HCT116 (cell line): ENCODE data around the gene SLC41A3. TPM values are rescaled to one million over a fixed set of nuclear protein-coding genes. Genes with fewer than 3 reads are reported as not detected.

ENCODE experiments used
- ATAC-seq: fragments of 200-7000 bp; cut with Tn5 transposase; 2 replicates; pipeline ENCODE4 v1.9.1; 2020; ENCODE audit warnings: mild to moderate bottlenecking, moderate library complexity
- BruUV-seq: library from RNA; stranded (reverse); fragments of 400-500 nt; replicated peaks from 2 replicates; lab custom pipeline; 2021; lab: Mats Ljungman, UMichigan
- CTCF ChIA-PET: fragments of 300-600 bp; sonication (Branson Sonifier 250); formaldehyde crosslinking; loops from one replicate; lab custom pipeline; 2021; ENCODE audit warnings: antibody characterized with exemption; lab: Charles Lee
- POLR2A ChIA-PET: fragments of 300-600, 350-600 bp; sonication (Branson Sonifier 250); formaldehyde crosslinking; loops from one replicate; lab custom pipeline; 2021; ENCODE audit warnings: antibody characterized with exemption; lab: Charles Lee
- RAD21 ChIA-PET, 2 experiments: fragments of 300-600 bp; sonication (Branson Sonifier 250); formaldehyde crosslinking; loops; one replicate each; lab custom pipeline; 2023; ENCODE audit warnings: low total read pairs in 2 of 2; ENCODE audit not compliant: uncharacterized antibody in 2 of 2, unreplicated experiment in 2 of 2, low non-redundant PET in 1 of 2; lab: Charles Lee
- DNase-seq: peaks from one replicate; pipeline ENCODE4 v3.0.0-alpha.2; 2010; ENCODE audit warnings: low read depth, low spot score
- H2AFZ ChIP-seq: fragments of 200-600 bp; shearing (Covaris generic), sonication (generic); 2 replicates; pipeline ENCODE4 v1.6.1; 2017; ENCODE audit warnings: low read depth, mixed run types, mixed read lengths, antibody characterized with exemption, low read length; ENCODE audit not compliant: poor library complexity, severe bottlenecking
- H3K27ac ChIP-seq: 2 replicates; pipeline ENCODE4 v1.5.1; 2012; ENCODE audit warnings: low read depth, low read length
- H3K27me3 ChIP-seq: fragments of 200-600 bp; sonication (generic); 2 replicates; pipeline ENCODE4 v1.6.1; 2016; ENCODE audit warnings: mixed run types, low read length, mixed read lengths; ENCODE audit not compliant: insufficient read depth
- H3K36me3 ChIP-seq, 2 experiments: fragments of 200-500 bp in 1 of 2; fragments of 200-600 bp in 1 of 2; sonication (Bioruptor generic) in 1 of 2; sonication (generic) in 1 of 2; 2 replicates each; pipeline versions ENCODE4 v1.5.1 to v1.6.1; 2014 to 2016; ENCODE audit warnings: low read length in 2 of 2, inconsistent platforms in 1 of 2, mixed read lengths in 1 of 2, mixed run types in 1 of 2; ENCODE audit not compliant: insufficient read depth in 2 of 2, control insufficient read depth in 1 of 2
- H3K4me1 ChIP-seq, 2 experiments: fragments of 200-600 bp in 1 of 2; sonication (generic) in 1 of 2; 2 replicates each; pipeline versions ENCODE4 v1.5.1 to v1.6.1; 2012 to 2017; ENCODE audit warnings: low read length in 2 of 2, inconsistent platforms in 1 of 2, mild to moderate bottlenecking in 1 of 2, mixed read lengths in 1 of 2, mixed run types in 1 of 2, moderate library complexity in 1 of 2; ENCODE audit not compliant: insufficient read depth in 2 of 2, control insufficient read depth in 1 of 2
- H3K4me2 ChIP-seq: fragments of 200-600 bp; sonication (generic); 2 replicates; pipeline ENCODE4 v1.6.1; 2017; ENCODE audit warnings: mixed run types, low read length, mixed read lengths
- H3K4me3 ChIP-seq, 2 experiments: fragments of 200-600 bp in 1 of 2; sonication (generic) in 1 of 2; replicated peaks in 1 of 2; 2 replicates each; pipeline ENCODE4 v1.5.1; 2011 to 2016; ENCODE audit warnings: low read length in 2 of 2, control low read depth in 1 of 2, low read depth in 1 of 2, mild to moderate bottlenecking in 1 of 2, mixed read lengths in 1 of 2, mixed run types in 1 of 2
- H3K79me2 ChIP-seq: fragments of 200-600 bp; sonication (generic); 2 replicates; pipeline ENCODE4 v1.6.1; 2017; ENCODE audit warnings: mild to moderate bottlenecking, mixed run types, low read length, moderate library complexity, mixed read lengths; ENCODE audit not compliant: insufficient read depth
- H3K9ac ChIP-seq: fragments of 200-600 bp; sonication (generic); 2 replicates; pipeline ENCODE4 v1.6.1; 2016; ENCODE audit warnings: low read length, mixed read lengths
- H3K9me2 ChIP-seq: fragments of 200-600 bp; sonication (generic), shearing (Covaris generic); 2 replicates; pipeline ENCODE4 v1.6.1; 2017; ENCODE audit warnings: mixed run types, mild to moderate bottlenecking, moderate library complexity; ENCODE audit not compliant: insufficient read depth
- H3K9me3 ChIP-seq, 2 experiments: fragments of 200-500 bp in 1 of 2; fragments of 200-600 bp in 1 of 2; sonication (Bioruptor generic) in 1 of 2; sonication (generic) in 1 of 2; 2 replicates each; pipeline ENCODE4 v1.6.1; 2014 to 2017; ENCODE audit warnings: low read length in 2 of 2, mixed read lengths in 2 of 2, inconsistent platforms in 1 of 2, low read depth in 1 of 2, mild to moderate bottlenecking in 1 of 2, mixed run types in 1 of 2, moderate library complexity in 1 of 2; ENCODE audit not compliant: control insufficient read depth in 1 of 2, insufficient read depth in 1 of 2
- H4K20me1 ChIP-seq: fragments of 200-600 bp; sonication (generic), shearing (Covaris generic); 2 replicates; pipeline ENCODE4 v1.6.1; 2017; ENCODE audit warnings: mixed run types, mild to moderate bottlenecking, moderate library complexity; ENCODE audit not compliant: insufficient read depth
- ATF3 ChIP-seq: IDR thresholded peaks from 2 replicates; pipeline ENCODE4 v1.6.1; 2012
- CEBPB ChIP-seq: IDR thresholded peaks from 2 replicates; pipeline ENCODE4 v1.6.1; 2012; ENCODE audit warnings: low read depth
- CTCF ChIP-seq, 3 experiments: fragments of 200-600 bp in 1 of 3; sonication (generic) in 1 of 3; IDR thresholded peaks in 2 of 3; conservative IDR thresholded peaks in 1 of 3; 2 replicates each; pipeline ENCODE4 v1.5.1; 2012 to 2017; ENCODE audit warnings: low read depth in 2 of 3, low read length in 2 of 3, antibody characterized with exemption in 1 of 3, borderline replicate concordance in 1 of 3, control low read depth in 1 of 3, mild to moderate bottlenecking in 1 of 3, mixed read lengths in 1 of 3, mixed run types in 1 of 3, moderate library complexity in 1 of 3; ENCODE audit not compliant: insufficient read depth in 1 of 3
- EGR1 ChIP-seq: IDR thresholded peaks from 2 replicates; pipeline ENCODE4 v1.6.1; 2012; ENCODE audit warnings: low read depth
- ELF1 ChIP-seq: IDR thresholded peaks from 2 replicates; pipeline ENCODE4 v1.6.1; 2012; ENCODE audit warnings: low read depth, borderline replicate concordance
- JUND ChIP-seq: IDR thresholded peaks from 2 replicates; pipeline ENCODE4 v1.6.1; 2012
- MAX ChIP-seq: IDR thresholded peaks from 2 replicates; pipeline ENCODE4 v1.6.1; 2012
- REST ChIP-seq: IDR thresholded peaks from 2 replicates; pipeline ENCODE4 v1.6.1; 2012; ENCODE audit warnings: low read depth
- SRF ChIP-seq: IDR thresholded peaks from 2 replicates; pipeline ENCODE4 v1.6.1; 2012; ENCODE audit warnings: low read depth
- TCF7L2 ChIP-seq: IDR thresholded peaks from 2 replicates; pipeline ENCODE4 v1.7.0; 2011; ENCODE audit warnings: borderline replicate concordance, inconsistent platforms; ENCODE audit not compliant: insufficient read depth, insufficient read length; ENCODE audit errors: extremely low read depth
- YY1 ChIP-seq: IDR thresholded peaks from 2 replicates; pipeline ENCODE4 v1.6.1; 2011; ENCODE audit warnings: low read length, low read depth, moderate library complexity, mild to moderate bottlenecking; ENCODE audit not compliant: insufficient replicate concordance; ENCODE audit errors: extremely low read depth
- intact Hi-C: fragments of 100-400 bp; cut with micrococcal nuclease; formaldehyde crosslinking; loops from 2 replicates; pipeline ENCODE4 v1.10.0; 2022
- total RNA-seq: library from RNA; stranded (reverse); gene quantifications from one replicate; pipeline ENCODE4 v1.2.1, GENCODE V29; 2021; ENCODE audit not compliant: unreplicated experiment

Gene SLC41A3
- total RNA-seq, 1 experiment from 2014 or later, result 45.9 TPM

- ChIA-PET CTCF (no interaction called here), POLR2A (no interaction called here), RAD21 (no interaction called here)
- Histone ChIP-seq H3K9ac (no peak overlapping the region), H3K9me2 (no peaks in the 10 kb centered on the region), H3K79me2 (no peaks in the 10 kb centered on the region), H3K4me2 (no peak overlapping the region), H4K20me1 (no peaks in the 10 kb centered on the region), H3K4me1 (peaks cover 0 to 11% of the 10 kb centered on the region in 2 experiments; a peak in 2 of 4 replicates), H2AFZ (no peak overlapping the region), H3K9me3 (no peaks in the 10 kb centered on the region), H3K36me3 (no peaks in the 10 kb centered on the region), H3K4me3 (no peak overlapping the region), H3K27me3 (no peaks in the 10 kb centered on the region), H3K27ac (no peak overlapping the region)
- TF ChIP-seq TCF7L2, result no peak
- no peak for TF ChIP-seq EGR1
- no peak for TF ChIP-seq ATF3
- no peak for TF ChIP-seq MAX
- TF ChIP-seq SRF, result no peak
- TF ChIP-seq CEBPB, result no peak
- no TSS peak for BruUV-seq
- no peak for DNase-seq
- intact Hi-C loops, result no loop called here
- ATAC-seq, result no peak
These were observed 33.9 kb downstream of the SLC41A3 start for GRCh38 chr3:126050050-126050392.

- Histone ChIP-seq H3K4me3 (no peak overlapping the region), H3K36me3 (no peaks in the 10 kb centered on the region), H3K9ac (no peak overlapping the region), H4K20me1 (no peaks in the 10 kb centered on the region), H3K4me2 (no peak overlapping the region), H3K4me1 (peaks cover 0 to 11% of the 10 kb centered on the region in 2 experiments; a peak in 2 of 4 replicates), H2AFZ (no peak overlapping the region), H3K9me2 (no peaks in the 10 kb centered on the region), H3K27ac (no peak overlapping the region), H3K9me3 (no peaks in the 10 kb centered on the region), H3K79me2 (no peaks in the 10 kb centered on the region), H3K27me3 (no peaks in the 10 kb centered on the region)
- DNase-seq (no peak), ATAC-seq (no peak)
- CTCF ChIA-PET, result no interaction called here
- RAD21 ChIA-PET, result no interaction called here
- no TSS peak for BruUV-seq
- intact Hi-C loops, result no loop called here
- POLR2A ChIA-PET, result no interaction called here
- no peak for TF ChIP-seq JUND
- no peak for TF ChIP-seq CTCF (IDR thresholded peaks at IDR 0.05 in 2 of 3, conservative IDR thresholded peaks at IDR 0.05 in 1 of 3; ENCODE audit: borderline replicate concordance in 1 of 3, insufficient read depth in 1 of 3, low read depth in 2 of 3, low read length in 2 of 3)
- TF ChIP-seq REST, result no peak
- no peak for TF ChIP-seq SRF
- TF ChIP-seq YY1, result no peak
- TF ChIP-seq TCF7L2, result no peak
- no peak for TF ChIP-seq ELF1
These were observed 34.5 kb downstream of the SLC41A3 start for GRCh38 chr3:126049289-126050049.
